ENCODE measurements around the gene SLC5A9. TPM values are rescaled to one million over a fixed set of nuclear protein-coding genes. Genes with fewer than 3 reads are reported as not detected.

Gene SLC5A9
- polyA plus RNA-seq, 3 donors = 0.15 to 0.42 (median 0.28) TPM

DNA sequence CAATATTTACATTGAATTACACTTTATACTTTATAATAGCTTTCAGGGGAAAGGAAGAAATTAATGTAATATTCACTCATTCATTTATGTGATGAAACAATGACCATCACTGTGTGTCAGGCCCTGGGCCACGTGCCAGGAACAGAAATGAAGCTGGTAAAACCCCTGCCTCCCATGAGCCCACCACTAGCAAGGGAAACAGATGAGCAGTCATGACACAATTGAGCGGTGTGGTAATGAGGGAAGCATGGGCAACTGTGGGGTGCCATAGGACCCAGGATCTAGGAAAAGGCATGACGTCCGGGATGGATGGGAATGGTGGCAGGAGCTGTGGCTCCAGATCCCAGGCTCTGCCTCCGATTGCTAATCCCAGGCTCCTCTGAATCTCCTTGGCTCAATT lies 17.0 kb upstream of the SLC5A9 start:
- intact Hi-C loops (cut with micrococcal nuclease) = no loop called here
- no peak overlapping the region for H3K4me3 ChIP-seq (replicated peaks in 1 of 3; ENCODE audit: low read depth in 2 of 3, low read length in 3 of 3)
- peaks cover 5 to 8% (median 6%) of the 10 kb centered on the region in 3 donors for H3K27me3 Mint-ChIP-seq (ENCODE audit: low read depth in 3 of 3)
- H3K4me3 Mint-ChIP-seq = no peak overlapping the region
- H4K20me1 ChIP-seq (ENCODE audit: insufficient read depth, low read length) = no peaks in the 10 kb centered on the region
- peaks cover 0 to under 1% of the 10 kb centered on the region in 2 donors for H3K27me3 ChIP-seq (ENCODE audit: control insufficient read depth in 2 of 2, insufficient read depth in 2 of 2, low read length in 2 of 2)
- no peak overlapping the region for H3K4me2 ChIP-seq (replicated peaks; ENCODE audit: extremely low read depth, low read length, poor library complexity, severe bottlenecking)
- H2AFZ ChIP-seq (ENCODE audit: insufficient read depth, low read depth, low read length, poor library complexity, severe bottlenecking) = no peak overlapping the region
- no peak overlapping the region for H3K27ac ChIP-seq (ENCODE audit: low read depth in 1 of 2, low read length in 2 of 2)
- no peak for DNase-seq
- H3K79me2 ChIP-seq (ENCODE audit: insufficient read depth, low read length) = no peaks in the 10 kb centered on the region
- H3K4me1 ChIP-seq (ENCODE audit: control insufficient read depth in 1 of 2, insufficient read depth in 2 of 2, low read length in 2 of 2) = no peaks in the 10 kb centered on the region
- TF ChIP-seq, protein P1, sequence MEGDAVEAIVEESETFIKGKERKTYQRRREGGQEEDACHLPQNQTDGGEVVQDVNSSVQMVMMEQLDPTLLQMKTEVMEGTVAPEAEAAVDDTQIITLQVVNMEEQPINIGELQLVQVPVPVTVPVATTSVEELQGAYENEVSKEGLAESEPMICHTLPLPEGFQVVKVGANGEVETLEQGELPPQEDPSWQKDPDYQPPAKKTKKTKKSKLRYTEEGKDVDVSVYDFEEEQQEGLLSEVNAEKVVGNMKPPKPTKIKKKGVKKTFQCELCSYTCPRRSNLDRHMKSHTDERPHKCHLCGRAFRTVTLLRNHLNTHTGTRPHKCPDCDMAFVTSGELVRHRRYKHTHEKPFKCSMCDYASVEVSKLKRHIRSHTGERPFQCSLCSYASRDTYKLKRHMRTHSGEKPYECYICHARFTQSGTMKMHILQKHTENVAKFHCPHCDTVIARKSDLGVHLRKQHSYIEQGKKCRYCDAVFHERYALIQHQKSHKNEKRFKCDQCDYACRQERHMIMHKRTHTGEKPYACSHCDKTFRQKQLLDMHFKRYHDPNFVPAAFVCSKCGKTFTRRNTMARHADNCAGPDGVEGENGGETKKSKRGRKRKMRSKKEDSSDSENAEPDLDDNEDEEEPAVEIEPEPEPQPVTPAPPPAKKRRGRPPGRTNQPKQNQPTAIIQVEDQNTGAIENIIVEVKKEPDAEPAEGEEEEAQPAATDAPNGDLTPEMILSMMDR (IDR thresholded peaks at IDR 0.05) = no peak
- H3K27ac Mint-ChIP-seq = no peak overlapping the region
- H3K4me1 Mint-ChIP-seq = no peaks in the 10 kb centered on the region
- H3K36me3 ChIP-seq (replicated peaks in 1 of 2; ENCODE audit: control insufficient read depth in 1 of 2, insufficient read depth in 2 of 2, low read length in 2 of 2) = no peaks in the 10 kb centered on the region
- H3K9me3 ChIP-seq (replicated peaks in 1 of 2; ENCODE audit: control insufficient read depth in 1 of 2, insufficient read depth in 1 of 2, low read length in 2 of 2) = no peaks in the 10 kb centered on the region
- no peak overlapping the region for H3K9ac ChIP-seq (ENCODE audit: insufficient read depth, low read length, poor library complexity, severe bottlenecking)
- H3K36me3 Mint-ChIP-seq = no peaks in the 10 kb centered on the region
- 95% methylated on average over 3 of the region's 5 CpGs for WGBS (ENCODE audit: insufficient coverage)
- no peaks in the 10 kb centered on the region for H3K9me3 Mint-ChIP-seq

DNA sequence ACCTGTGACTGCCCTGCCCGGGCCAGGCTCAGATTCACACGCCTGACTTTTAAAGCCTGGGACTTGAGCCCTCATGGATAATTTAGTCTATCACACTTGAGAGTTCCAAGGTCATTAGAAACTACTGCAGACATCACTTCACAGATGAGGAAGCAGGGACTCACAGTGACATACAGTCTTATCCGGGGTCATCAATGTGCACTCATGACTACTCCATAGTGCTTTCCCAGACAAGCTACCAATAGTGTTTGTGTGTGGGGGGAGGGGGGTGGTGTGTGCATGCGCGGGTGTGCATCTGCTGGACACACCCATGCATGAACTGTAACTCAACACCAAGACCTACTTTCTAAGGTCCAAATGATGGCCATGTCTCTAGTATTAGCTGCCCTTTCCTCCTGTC lies 16.1 kb upstream of the SLC5A9 start:
- no peak overlapping the region for H3K4me3 ChIP-seq (replicated peaks in 1 of 3; ENCODE audit: low read depth in 2 of 3, low read length in 3 of 3)
- H3K9ac ChIP-seq (ENCODE audit: insufficient read depth, low read length, poor library complexity, severe bottlenecking) = no peak overlapping the region
- H3K36me3 ChIP-seq (replicated peaks in 1 of 2; ENCODE audit: control insufficient read depth in 1 of 2, insufficient read depth in 2 of 2, low read length in 2 of 2) = no peaks in the 10 kb centered on the region
- no peak overlapping the region for H2AFZ ChIP-seq (ENCODE audit: insufficient read depth, low read depth, low read length, poor library complexity, severe bottlenecking)
- H3K27ac Mint-ChIP-seq = no peak overlapping the region
- intact Hi-C loops (cut with micrococcal nuclease) = no loop called here
- H3K27me3 ChIP-seq (ENCODE audit: control insufficient read depth in 2 of 2, insufficient read depth in 2 of 2, low read length in 2 of 2) = no peaks in the 10 kb centered on the region
- H3K36me3 Mint-ChIP-seq = no peaks in the 10 kb centered on the region
- 100% methylated on average over 2 of the region's 5 CpGs for WGBS (ENCODE audit: insufficient coverage)
- no peaks in the 10 kb centered on the region for H4K20me1 ChIP-seq (ENCODE audit: insufficient read depth, low read length)
- no peak for DNase-seq
- no peaks in the 10 kb centered on the region for H3K9me3 Mint-ChIP-seq
- H3K9me3 ChIP-seq (replicated peaks in 1 of 2; ENCODE audit: control insufficient read depth in 1 of 2, insufficient read depth in 1 of 2, low read length in 2 of 2) = no peaks in the 10 kb centered on the region
- no peaks in the 10 kb centered on the region for H3K79me2 ChIP-seq (ENCODE audit: insufficient read depth, low read length)
- H3K4me1 ChIP-seq (ENCODE audit: control insufficient read depth in 1 of 2, insufficient read depth in 2 of 2, low read length in 2 of 2) = no peaks in the 10 kb centered on the region
- H3K4me3 Mint-ChIP-seq = no peak overlapping the region
- H3K4me1 Mint-ChIP-seq = no peaks in the 10 kb centered on the region
- H3K27me3 Mint-ChIP-seq (ENCODE audit: low read depth in 3 of 3) = peaks cover 3 to 5% (median 3%) of the 10 kb centered on the region in 3 donors
- no peak overlapping the region for H3K4me2 ChIP-seq (replicated peaks; ENCODE audit: extremely low read depth, low read length, poor library complexity, severe bottlenecking)
- H3K27ac ChIP-seq (ENCODE audit: low read depth in 1 of 2, low read length in 2 of 2) = no peak overlapping the region
- TF ChIP-seq, protein P1 (IDR thresholded peaks at IDR 0.05) = no peak
